ENCODE measurements around the gene FASN.

DNA sequence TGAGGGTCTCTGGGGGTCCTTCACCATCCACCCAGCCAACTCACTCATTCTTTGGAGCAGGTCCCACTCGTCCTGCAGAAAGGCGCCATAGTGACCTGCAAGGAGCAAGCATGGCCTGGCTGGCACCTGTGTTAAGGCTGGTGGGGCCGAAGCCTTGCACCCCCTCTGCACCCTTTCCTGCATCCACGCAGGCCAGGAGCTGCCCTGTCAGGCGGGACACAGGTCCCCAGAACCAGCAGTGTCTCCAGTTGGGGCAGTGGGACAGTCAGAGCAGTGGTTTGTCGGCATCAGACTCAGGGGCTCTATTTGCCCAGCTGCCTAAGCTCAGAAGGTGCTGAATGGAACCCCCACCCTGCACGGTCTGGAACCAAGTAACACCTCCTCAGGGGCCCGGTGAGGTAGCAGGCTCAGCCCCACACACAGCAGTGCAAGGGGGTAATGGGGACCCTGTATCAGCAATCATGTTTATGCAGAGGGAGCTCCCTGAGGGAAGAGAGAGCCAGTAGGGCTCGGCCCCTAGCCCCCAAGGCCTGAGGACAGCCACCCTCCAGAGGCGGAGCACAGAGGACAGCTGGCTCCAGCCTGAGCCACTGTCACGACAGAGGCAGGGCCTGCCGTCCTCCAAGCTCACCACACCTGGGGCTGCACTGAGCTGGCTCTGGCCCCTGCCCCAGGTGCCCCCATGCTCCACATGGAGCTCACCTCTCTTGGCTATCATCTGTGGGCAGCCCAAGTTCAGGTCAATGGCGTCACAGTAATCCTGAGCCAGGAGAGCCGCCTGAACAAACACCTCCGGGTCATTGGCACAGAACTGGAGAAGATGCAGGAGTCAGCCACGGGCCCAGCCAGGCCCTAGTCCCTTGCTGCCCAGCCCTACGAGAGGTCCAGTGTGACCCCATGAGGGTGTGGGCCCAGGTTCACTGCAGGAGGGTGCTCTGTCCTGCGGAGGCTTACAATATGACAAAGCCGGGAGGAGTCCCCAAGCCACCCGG, 34.3 kb downstream of the FASN start:
- TF ChIP-seq, protein P1, sequence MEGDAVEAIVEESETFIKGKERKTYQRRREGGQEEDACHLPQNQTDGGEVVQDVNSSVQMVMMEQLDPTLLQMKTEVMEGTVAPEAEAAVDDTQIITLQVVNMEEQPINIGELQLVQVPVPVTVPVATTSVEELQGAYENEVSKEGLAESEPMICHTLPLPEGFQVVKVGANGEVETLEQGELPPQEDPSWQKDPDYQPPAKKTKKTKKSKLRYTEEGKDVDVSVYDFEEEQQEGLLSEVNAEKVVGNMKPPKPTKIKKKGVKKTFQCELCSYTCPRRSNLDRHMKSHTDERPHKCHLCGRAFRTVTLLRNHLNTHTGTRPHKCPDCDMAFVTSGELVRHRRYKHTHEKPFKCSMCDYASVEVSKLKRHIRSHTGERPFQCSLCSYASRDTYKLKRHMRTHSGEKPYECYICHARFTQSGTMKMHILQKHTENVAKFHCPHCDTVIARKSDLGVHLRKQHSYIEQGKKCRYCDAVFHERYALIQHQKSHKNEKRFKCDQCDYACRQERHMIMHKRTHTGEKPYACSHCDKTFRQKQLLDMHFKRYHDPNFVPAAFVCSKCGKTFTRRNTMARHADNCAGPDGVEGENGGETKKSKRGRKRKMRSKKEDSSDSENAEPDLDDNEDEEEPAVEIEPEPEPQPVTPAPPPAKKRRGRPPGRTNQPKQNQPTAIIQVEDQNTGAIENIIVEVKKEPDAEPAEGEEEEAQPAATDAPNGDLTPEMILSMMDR (IDR thresholded peaks at IDR 0.05), result no peak
- TF ChIP-seq PHF8 (IDR thresholded peaks at IDR 0.05; ENCODE audit: borderline replicate concordance, low read depth) (no peak), POLR2A (IDR thresholded peaks at IDR 0.05; ENCODE audit: low read length) (no peak), JUN (IDR thresholded peaks at IDR 0.05) (no peak)

Measured in A549 (cell line).